Stimulated activated CD8-positive, alpha-beta memory T cell treated with anti-CD3 and anti-CD28 coated beads, Interleukin-7, amount 100 ng/mL, for 1 hour (primary cell): Measurements from ENCODE around the gene CFAP91.

Source experiments
- DNase-seq, 2 donors: peaks; one replicate each; pipeline ENCODE4 v3.0.0-alpha.2; 2020; ENCODE audit warnings: low read depth in 2 of 2

The CFAP91 gene

DNA sequence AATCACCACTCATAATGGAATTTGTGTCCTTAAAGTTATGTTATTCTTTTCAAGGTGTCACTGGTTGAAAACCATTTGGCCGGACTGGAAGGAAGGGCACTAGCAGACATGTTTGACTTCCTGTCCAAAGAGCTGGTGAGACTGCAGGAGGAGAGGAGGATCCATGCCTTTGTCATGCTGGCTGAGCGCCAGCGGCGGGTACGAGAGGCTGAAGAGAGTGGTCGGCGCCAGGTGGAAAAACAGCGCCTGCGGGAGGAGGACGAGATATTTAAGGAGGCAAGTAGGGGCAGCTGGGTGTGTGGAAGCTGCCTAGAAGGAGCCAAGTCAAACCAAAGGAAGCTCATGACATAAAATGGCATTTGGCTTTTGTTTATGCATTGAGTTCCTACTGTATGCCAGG is 41.1 kb downstream of the CFAP91 start:
- DNase-seq, result no peak

DNA sequence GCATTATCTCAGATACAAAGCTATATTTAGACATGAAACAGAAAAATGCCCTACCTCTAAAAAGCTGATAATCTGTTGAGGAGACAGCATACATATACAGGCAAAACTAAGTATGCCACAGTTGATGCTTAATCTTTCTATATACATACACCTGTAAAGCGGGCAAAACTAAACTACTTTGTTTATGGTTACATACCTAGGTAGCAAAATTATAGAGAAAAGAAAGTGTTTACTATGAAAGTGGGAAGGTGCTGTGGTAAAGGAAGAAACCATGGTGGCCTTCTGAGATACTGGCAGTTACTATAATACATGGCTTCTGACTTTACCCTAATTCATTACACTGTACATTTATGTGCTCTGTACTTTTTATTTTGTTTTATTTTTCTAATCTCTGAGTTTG is 43.1 kb downstream of the CFAP91 start:
- no peak for DNase-seq

- no peak for DNase-seq
Observed at GRCh38 chr3:119746423-119746822, 43.6 kb downstream of the CFAP91 start.

- no peak for DNase-seq
Observed at GRCh38 chr3:119747357-119747756, 44.5 kb downstream of the CFAP91 start.

DNA sequence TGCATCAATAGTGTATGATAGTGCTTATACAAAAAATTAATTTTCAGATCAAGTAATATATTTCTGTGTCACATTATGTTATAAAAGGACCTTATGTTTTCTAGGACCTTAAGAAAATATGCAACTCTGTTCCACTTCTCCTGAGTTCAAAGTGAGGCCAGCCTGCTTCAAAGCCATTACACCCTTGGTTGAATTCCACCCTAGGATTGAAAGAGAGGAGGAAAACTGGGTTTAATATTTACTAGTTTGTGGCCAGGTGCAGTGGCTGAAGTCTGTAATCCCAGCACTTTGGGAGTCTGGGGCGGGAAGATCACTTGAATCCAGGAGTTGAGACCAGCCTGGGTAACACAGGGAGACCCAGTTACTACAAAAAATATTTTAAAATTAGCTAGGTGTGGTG is 46.2 kb downstream of the CFAP91 start:
- no peak for DNase-seq

DNA sequence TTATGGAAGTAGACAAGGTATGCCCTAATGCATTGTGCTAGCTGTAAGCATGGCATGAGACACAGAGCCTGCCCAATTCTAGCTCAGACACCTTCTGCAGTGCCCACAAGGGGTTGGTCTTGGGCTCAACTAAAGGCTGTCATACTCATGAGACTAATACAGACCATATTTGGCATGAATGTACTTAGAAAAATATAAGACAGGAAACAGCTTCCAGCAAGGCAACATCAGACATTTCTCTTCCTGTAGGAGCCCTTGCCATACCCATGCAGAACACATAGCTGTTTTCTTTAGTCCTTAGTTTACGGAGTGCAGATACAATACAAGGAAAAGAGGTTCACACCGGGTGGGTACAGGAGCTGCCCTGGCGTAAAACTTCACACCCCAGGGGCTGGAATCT is 48.6 kb downstream of the CFAP91 start:
- no peak for DNase-seq
